ENCODE data around the gene LCN12.

LCN12 gene

GRCh38 chr9:136927343-136928271 is 24.5 kb upstream of the LCN12 start:
- DNase-seq: no peak

- no peak for DNase-seq
Observed at GRCh38 chr9:136928591-136928990, 23.5 kb upstream of the LCN12 start.

- DNase-seq: no peak
Observed at GRCh38 chr9:136930014-136930413, 22.1 kb upstream of the LCN12 start.

GRCh38 chr9:136931611-136932130 is 20.4 kb upstream of the LCN12 start:
- no peak for DNase-seq

- no peak for DNase-seq
Observed at GRCh38 chr9:136934277-136934676, 17.8 kb upstream of the LCN12 start.

GRCh38 chr9:136935651-136936050 is 16.4 kb upstream of the LCN12 start:
- no peak for DNase-seq

- no peak for DNase-seq
Observed at GRCh38 chr9:136936645-136937170, 15.4 kb upstream of the LCN12 start.

GRCh38 chr9:136937186-136938001 is 14.7 kb upstream of the LCN12 start:
- DNase-seq: no peak

DNA sequence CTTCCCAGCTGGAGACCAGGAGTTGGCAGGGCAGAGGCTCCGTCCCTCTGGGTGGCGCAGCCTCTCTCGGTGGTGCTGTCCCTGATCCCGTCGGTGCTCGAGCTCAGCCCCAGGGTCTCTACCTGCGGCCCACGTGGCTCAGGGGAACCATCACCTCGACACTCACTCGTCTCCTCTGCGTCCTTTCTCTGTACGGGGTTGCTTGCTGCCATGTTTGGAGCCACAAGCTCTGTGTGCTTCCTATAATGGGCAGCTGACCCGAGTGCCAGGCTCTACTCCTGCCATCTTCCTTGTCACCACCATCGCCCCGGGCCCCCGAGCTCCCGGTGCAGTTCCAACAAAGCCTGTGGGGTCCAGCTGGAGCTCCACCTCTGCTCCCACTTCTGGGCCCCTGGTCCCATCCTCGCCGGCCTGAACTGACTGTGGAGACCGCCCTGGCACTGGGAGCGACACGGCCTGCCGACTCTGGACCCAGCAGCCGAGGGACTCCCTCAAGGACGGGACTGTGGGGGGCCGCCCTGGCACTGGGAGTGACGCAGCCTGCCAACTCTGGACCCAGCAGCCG is 12.6 kb upstream of the LCN12 start:
- no peak for DNase-seq

- no peak for DNase-seq
Observed at GRCh38 chr9:136939996-136940525, 12.0 kb upstream of the LCN12 start.

DNA sequence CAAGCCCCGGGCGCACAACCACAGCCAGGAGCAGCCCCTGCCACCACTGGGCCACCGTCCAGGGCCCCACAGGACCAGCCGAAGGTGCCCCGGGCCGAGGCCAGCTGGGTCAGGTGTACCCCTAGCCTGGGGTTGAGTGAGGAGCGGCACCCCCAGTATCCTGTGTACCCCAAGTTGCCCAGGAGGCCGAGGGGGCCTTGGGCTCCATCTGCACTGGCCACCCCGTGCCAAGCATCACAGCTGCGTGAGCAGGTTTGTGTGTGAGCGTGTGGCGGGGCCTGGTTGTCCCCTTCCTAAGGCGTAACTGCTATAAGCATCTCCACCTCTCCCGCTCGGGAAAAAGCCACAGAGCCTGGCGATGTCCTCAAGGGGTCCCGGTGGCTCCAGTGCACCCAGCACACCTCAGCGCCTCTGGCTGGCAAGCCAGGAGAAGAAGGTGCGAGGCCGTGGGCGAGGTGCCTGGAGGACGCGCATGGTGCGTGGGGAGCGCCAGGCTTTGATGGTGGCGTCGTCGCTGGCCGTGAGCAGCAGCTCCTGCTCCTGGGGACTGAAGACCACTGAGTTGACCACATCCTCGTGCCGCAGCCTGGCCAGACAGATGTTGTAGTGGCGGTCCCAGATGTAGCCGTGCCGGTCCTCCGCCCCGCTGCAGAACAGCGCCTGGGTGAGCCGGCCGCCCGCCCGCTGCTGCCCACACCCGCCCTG is 11.4 kb upstream of the LCN12 start:
- DNase-seq: no peak

- no peak for DNase-seq
Observed at GRCh38 chr9:136941231-136942111, 10.6 kb upstream of the LCN12 start.

DNA sequence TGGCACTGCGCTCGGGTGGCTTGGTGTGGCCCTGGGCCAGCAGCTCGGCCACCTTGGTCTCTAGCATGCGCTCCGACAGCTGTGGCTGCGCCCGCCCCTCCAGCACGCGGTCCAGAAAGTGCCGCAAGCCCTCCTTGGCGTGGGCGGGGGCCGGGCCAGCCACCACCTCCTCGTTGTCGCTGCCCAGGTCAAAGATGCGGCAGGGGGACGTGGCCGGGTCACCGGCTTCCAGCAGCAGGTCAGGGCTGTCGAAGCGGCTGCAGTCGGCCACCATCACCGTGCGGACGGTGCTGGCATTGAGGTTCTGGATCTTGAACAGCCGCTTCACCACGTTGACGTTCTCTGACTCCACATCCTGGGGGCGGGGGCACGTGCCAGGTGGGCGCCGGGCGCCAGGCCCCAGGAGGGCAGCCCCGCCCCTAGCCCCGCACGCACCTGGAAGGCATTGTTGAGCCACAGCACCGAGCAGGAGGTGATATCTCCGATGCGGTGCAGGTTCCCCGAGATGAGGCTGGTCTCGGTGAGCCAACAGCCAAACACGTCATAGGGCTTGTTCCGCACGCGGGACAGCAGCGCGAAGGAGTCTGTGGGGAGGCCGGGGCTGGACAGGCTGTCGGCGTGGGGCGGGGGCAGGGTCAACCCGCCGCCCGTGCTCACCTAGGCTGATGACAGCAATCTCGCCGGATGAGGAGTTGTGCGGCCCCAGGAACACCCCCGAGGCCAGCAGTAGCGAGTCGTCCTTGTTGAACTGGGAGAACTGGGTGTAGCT is 9.8 kb upstream of the LCN12 start:
- no peak for DNase-seq

- DNase-seq: no peak
Observed at GRCh38 chr9:136942881-136943230, 9.2 kb upstream of the LCN12 start.

DNA sequence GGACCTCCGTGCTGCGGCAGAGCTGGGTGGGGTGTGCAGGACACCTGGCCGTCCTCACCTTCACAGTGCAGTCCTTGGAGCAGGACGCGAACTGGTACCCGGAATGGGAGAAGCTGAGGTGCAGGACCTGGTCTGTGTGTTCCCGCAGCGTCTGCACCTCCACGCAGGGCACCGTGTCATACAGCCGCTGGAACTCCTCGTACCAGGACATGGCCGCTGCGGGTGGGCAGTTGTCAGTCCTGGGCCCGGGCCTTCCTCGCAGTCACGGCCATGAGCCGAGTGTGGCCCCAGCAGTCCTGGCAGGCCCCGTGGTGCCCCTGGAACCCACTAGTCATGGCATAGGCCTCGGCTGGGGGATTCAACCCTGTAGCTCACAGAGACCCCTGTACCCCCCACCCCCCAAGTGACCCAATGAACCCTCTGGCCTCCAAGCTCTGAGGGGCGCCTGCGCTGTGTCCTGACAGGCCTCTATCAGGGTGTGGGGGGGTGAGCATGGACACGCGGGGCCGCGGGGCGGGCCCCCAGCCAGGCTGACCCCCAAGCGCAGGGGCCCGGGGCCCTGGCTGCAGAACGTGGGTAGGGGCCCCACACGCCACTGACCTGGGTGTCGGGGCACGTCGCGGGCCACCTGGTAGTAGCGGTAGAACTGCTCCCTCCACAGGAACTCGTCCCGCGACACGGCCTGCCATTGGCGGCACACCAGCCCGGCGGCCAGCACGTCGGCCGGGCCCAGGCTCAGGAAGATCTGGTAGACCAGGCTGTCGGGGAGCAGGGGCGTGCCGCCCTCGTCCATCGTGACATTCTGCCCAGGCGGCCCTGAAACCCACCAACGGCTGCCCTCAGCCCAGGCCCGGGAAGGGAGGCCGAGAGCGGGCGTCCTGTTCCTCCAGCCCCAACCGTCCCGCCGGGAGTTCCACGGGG is 8.5 kb upstream of the LCN12 start:
- no peak for DNase-seq

DNA sequence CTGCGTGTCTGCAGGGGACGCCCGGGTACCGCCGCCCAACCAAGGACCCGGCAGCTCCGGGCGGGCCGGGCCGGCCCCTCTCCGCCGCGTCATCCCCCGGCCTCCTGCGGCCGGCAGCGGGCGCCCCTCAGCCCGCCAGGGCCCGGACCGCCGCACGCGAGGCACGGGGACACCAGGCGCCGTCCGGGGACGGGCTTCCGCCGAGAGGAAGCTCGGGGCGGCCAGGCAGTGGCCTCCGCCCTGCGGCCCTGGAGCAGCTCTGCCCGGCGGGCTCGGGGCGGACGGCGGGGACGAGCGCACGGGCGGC is 7.9 kb upstream of the LCN12 start:
- DNase-seq: no peak

GRCh38 chr9:136944519-136945332 is 7.3 kb upstream of the LCN12 start, which contains the start of the genes C8G and FBXW5:
Gene C8G, plus strand, starts transcription at chr9:136945243. Its CDS starts 78 bp downstream, at chr9:136945321.
Gene FBXW5, minus strand, starts transcription at chr9:136944738. Its CDS starts 655 bp downstream, at chr9:136944083.
- DNase-seq: peak; percentile 90

All from activated T-cell treated with anti-CD3 and anti-CD28 coated beads for 4 hours (primary cell).